Smooth muscle cell (in vitro differentiated cells): ENCODE results near the gene THYN1. TPM values are rescaled to one million over a fixed set of nuclear protein-coding genes. Genes with fewer than 3 reads are reported as not detected.

ENCODE experiments used
- DNase-seq: peaks from one replicate; lab custom pipeline; 2025; ENCODE audit not compliant: unreplicated experiment; lab: John Stamatoyannopoulos, UW
- H2AFZ ChIP-seq: fragments of 200-600 bp; sonication (generic); 2 replicates; pipeline ENCODE4 v1.6.0; 2016; ENCODE audit warnings: antibody characterized with exemption, low read depth, mild to moderate bottlenecking
- H3F3A ChIP-seq: fragments of 200-600 bp; sonication (generic); 2 replicates; pipeline ENCODE4 v1.6.0; 2017; ENCODE audit warnings: antibody characterized with exemption, low read depth
- H3K27ac ChIP-seq: fragments of 200-600 bp; sonication (generic); 2 replicates; pipeline ENCODE4 v1.5.1; 2016; ENCODE audit warnings: low read depth, mild to moderate bottlenecking
- H3K27me3 ChIP-seq: fragments of 200-600 bp; sonication (generic); 2 replicates; pipeline ENCODE4 v1.6.1; 2016; ENCODE audit warnings: low read depth, mild to moderate bottlenecking
- H3K36me3 ChIP-seq: fragments of 200-600 bp; sonication (generic); 2 replicates; pipeline ENCODE4 v1.5.1; 2016; ENCODE audit warnings: low read depth
- H3K4me1 ChIP-seq: fragments of 200-600 bp; sonication (generic); 2 replicates; pipeline ENCODE4 v1.5.1; 2016; ENCODE audit warnings: low read depth
- H3K4me2 ChIP-seq: fragments of 200-600 bp; sonication (generic); 2 replicates; pipeline ENCODE4 v1.6.0; 2016; ENCODE audit warnings: mild to moderate bottlenecking
- H3K4me3 ChIP-seq: fragments of 200-600 bp; sonication (generic); 2 replicates; pipeline ENCODE4 v1.5.1; 2016; ENCODE audit warnings: mild to moderate bottlenecking
- H3K79me2 ChIP-seq: fragments of 200-600 bp; sonication (generic); 2 replicates; pipeline ENCODE4 v1.6.0; 2016; ENCODE audit warnings: low read depth, mild to moderate bottlenecking
- H3K9ac ChIP-seq: fragments of 200-600 bp; sonication (generic); 2 replicates; pipeline ENCODE4 v1.6.0; 2016; ENCODE audit warnings: low read depth
- H3K9me3 ChIP-seq: fragments of 200-600 bp; sonication (generic); replicated peaks from 2 replicates; pipeline ENCODE4 v1.5.1; 2016; ENCODE audit warnings: low read depth
- H4K20me1 ChIP-seq: fragments of 200-600 bp; sonication (generic); 2 replicates; pipeline ENCODE4 v1.6.0; 2016; ENCODE audit warnings: low read depth
- WGBS: methylation state at CpG from one replicate; pipeline ENCODE4 v1.1.7; 2016; ENCODE audit warnings: low lambda C conversion rate; 5-methylcytosine and 5-hydroxymethylcytosine counted together
- polyA plus RNA-seq: library from polyadenylated mRNA; unstranded; fragments of >200 nt; fragmentation: Nextera tagmentation; extraction: Ambion mirVana; gene quantifications from 2 replicates; pipeline ENCODE4 v1.2.1, GENCODE V29; 2016
- total RNA-seq: library from RNA; depleted of rRNA; stranded (reverse); fragments of >200 nt; gene quantifications from 2 replicates; pipeline ENCODE4 v1.2.3, GENCODE V29; 2014
- TF ChIP-seq, protein P1 (sequence below): fragments of 200-600 bp; sonication (generic); IDR thresholded peaks from 2 replicates; pipeline ENCODE4 v1.5.1; 2017; ENCODE audit warnings: borderline replicate concordance, mild to moderate bottlenecking, antibody characterized with exemption; ENCODE audit not compliant: insufficient read depth, poor library complexity, severe bottlenecking

THYN1 gene
- total and polyA plus RNA-seq, 2 experiments from 2014 or later, result 41.3 to 49.7 TPM

DNA sequence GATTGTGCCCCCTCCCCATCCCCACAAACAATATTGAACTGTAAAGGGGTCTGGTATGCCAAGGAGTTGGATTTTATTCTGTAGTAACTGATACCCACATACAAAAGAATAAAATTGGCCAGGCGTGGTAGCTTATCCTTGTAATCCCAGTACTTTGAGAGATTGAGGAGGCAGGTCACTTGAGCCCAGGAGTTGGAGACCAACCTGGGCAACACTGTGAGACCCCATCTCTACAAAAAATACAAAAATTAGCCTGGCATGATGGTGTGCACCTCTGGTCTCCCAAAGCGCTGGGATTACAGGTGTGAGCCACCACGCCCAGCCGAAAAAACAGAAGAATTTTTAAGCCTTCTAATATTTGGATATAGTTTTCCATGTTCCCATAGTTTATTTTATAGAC is 18.8 kb upstream of the THYN1 start:
- peaks cover 61% of the 10 kb centered on the region for H3K27me3 ChIP-seq
- H3K4me3 ChIP-seq, result no peak overlapping the region
- no peak overlapping the region for H2AFZ ChIP-seq
- H3K9me3 ChIP-seq, result no peaks in the 10 kb centered on the region
- no peaks in the 10 kb centered on the region for H4K20me1 ChIP-seq
- no peak overlapping the region for H3K9ac ChIP-seq
- TF ChIP-seq, protein P1, sequence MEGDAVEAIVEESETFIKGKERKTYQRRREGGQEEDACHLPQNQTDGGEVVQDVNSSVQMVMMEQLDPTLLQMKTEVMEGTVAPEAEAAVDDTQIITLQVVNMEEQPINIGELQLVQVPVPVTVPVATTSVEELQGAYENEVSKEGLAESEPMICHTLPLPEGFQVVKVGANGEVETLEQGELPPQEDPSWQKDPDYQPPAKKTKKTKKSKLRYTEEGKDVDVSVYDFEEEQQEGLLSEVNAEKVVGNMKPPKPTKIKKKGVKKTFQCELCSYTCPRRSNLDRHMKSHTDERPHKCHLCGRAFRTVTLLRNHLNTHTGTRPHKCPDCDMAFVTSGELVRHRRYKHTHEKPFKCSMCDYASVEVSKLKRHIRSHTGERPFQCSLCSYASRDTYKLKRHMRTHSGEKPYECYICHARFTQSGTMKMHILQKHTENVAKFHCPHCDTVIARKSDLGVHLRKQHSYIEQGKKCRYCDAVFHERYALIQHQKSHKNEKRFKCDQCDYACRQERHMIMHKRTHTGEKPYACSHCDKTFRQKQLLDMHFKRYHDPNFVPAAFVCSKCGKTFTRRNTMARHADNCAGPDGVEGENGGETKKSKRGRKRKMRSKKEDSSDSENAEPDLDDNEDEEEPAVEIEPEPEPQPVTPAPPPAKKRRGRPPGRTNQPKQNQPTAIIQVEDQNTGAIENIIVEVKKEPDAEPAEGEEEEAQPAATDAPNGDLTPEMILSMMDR, result no peak
- H3F3A ChIP-seq, result no peaks in the 10 kb centered on the region
- H3K79me2 ChIP-seq, result no peaks in the 10 kb centered on the region
- no peak overlapping the region for H3K4me2 ChIP-seq
- no peak for DNase-seq
- no peak overlapping the region for H3K27ac ChIP-seq
- 93% methylated on average over 4 of the region's 4 CpGs for WGBS
- H3K4me1 ChIP-seq, result peaks cover 16% of the 10 kb centered on the region
- H3K36me3 ChIP-seq, result no peaks in the 10 kb centered on the region

GRCh38 chr11:134270250-134270714 is 17.1 kb upstream of the THYN1 start:
- Histone ChIP-seq H3K79me2 (no peaks in the 10 kb centered on the region), H3K9me3 (no peaks in the 10 kb centered on the region), H2AFZ (no peak overlapping the region), H3K27me3 (peaks cover 44% of the 10 kb centered on the region), H3F3A (no peaks in the 10 kb centered on the region), H4K20me1 (no peaks in the 10 kb centered on the region), H3K4me1 (no peaks in the 10 kb centered on the region), H3K4me2 (no peak overlapping the region), H3K4me3 (no peak overlapping the region), H3K36me3 (no peaks in the 10 kb centered on the region), H3K9ac (no peak overlapping the region), H3K27ac (no peak overlapping the region)
- DNase-seq, result no peak
- TF ChIP-seq, protein P1, result peak; percentile 8
- WGBS, result 64% methylated on average over 5 of the region's 5 CpGs

GRCh38 chr11:134267966-134268365 is 14.8 kb upstream of the THYN1 start:
- no peak for DNase-seq
- Histone ChIP-seq H3K4me2 (no peak overlapping the region), H3F3A (no peaks in the 10 kb centered on the region), H3K4me1 (no peaks in the 10 kb centered on the region), H3K9me3 (no peaks in the 10 kb centered on the region), H2AFZ (no peak overlapping the region), H3K27ac (no peak overlapping the region), H3K36me3 (no peaks in the 10 kb centered on the region), H4K20me1 (no peaks in the 10 kb centered on the region), H3K27me3 (peaks cover 21% of the 10 kb centered on the region), H3K4me3 (no peak overlapping the region), H3K79me2 (no peaks in the 10 kb centered on the region), H3K9ac (no peak overlapping the region)
- TF ChIP-seq, protein P1, result no peak
- WGBS, result 90% methylated on average over 11 of the region's 11 CpGs

GRCh38 chr11:134267461-134267860 is 14.3 kb upstream of the THYN1 start:
- Histone ChIP-seq H3K36me3 (no peaks in the 10 kb centered on the region), H3K9ac (no peak overlapping the region), H3K4me2 (no peak overlapping the region), H4K20me1 (no peaks in the 10 kb centered on the region), H3K79me2 (no peaks in the 10 kb centered on the region), H3K27ac (no peak overlapping the region), H3K4me3 (no peak overlapping the region), H3K27me3 (peaks cover 15% of the 10 kb centered on the region), H3K4me1 (no peaks in the 10 kb centered on the region), H3K9me3 (no peaks in the 10 kb centered on the region), H2AFZ (no peak overlapping the region), H3F3A (no peaks in the 10 kb centered on the region)
- TF ChIP-seq, protein P1, result no peak
- 67% methylated on average over 5 of the region's 5 CpGs for WGBS
- DNase-seq, result no peak
